Stimulated activated naive CD4-positive, alpha-beta T cell (primary cell): ENCODE measurements around the gene SAG.
A peak's percentile ranks its signal among the peaks of the same experiment; 100 is the strongest.
"Not testable (repeated sequence)": the region's sequence is repeated elsewhere in the genome, so short reads cannot be mapped to it uniquely, and the experiment has no call there.

Source experiments
- DNase-seq, 6 experiments: peaks; one replicate each; lab custom pipeline; 2025; lab: John Stamatoyannopoulos, UW

SAG gene

GRCh38 chr2:233331536-233331935 is 23.9 kb downstream of the SAG start:
- peak; percentile 36 to 87 (median 76) for DNase-seq

GRCh38 chr2:233332125-233332524 is 24.5 kb downstream of the SAG start:
- DNase-seq, result no peak

DNA sequence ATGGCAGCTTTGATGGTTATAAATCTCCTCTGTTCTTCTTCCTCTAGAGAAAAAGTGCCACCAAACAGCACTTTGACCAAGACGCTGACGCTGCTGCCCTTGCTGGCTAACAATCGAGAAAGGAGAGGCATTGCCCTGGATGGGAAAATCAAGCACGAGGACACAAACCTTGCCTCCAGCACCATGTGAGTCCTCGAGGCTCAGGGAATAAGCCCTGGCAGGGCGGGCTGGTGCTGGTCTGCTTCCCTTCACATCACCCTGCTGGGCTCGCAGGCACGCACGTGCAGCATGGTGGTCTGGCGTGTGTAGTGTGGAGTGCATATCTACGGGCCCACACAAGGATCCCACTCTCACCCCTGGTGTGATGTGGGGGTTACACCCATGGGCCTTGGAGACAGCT is 27.3 kb downstream of the SAG start:
- no peak for DNase-seq

- DNase-seq, result not testable (repeated sequence)
Observed at GRCh38 chr2:233336091-233336490, 28.5 kb downstream of the SAG start.

DNA sequence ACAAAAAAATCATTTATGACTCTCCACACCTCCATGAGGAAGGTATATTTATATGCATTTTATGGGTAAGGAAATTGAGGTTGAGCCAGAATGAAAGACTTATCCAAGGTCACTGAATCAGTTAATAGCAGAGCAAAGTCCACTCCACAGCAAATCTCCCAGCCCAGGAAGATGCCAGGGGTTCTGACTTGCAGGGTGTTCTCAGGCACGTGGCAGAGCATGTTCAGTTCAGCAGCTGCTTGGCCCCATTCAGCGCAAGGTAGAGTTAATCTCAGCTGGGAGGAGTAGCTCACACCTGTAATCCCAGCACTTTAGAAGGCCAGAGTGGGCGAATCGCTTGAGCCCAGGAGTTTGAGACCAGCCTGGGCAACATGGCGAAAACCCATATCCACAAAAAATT is 28.9 kb downstream of the SAG start:
- no peak for DNase-seq

DNA sequence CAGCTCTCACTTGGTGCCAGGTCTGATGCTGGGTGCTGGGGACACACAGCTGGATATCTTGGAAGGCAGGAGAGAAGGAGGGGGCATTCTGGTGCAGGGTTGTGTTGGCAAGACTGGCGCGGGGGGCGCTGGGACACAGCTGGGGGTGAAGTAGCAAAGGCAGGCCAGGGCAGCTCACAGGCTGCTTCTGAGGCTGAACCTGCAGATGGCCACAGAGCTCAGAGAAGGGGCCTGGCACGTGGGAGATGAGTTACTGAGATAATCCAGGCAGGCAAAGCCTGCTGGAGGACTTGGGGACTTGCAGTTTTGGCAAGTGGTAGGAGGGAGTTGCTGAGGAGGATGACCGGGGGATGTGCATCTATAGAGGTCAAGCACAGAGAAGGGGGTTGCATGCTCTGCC is 30.4 kb downstream of the SAG start:
- DNase-seq, result no peak

- DNase-seq, result no peak
Observed at GRCh38 chr2:233338812-233339368, 31.3 kb downstream of the SAG start.

DNA sequence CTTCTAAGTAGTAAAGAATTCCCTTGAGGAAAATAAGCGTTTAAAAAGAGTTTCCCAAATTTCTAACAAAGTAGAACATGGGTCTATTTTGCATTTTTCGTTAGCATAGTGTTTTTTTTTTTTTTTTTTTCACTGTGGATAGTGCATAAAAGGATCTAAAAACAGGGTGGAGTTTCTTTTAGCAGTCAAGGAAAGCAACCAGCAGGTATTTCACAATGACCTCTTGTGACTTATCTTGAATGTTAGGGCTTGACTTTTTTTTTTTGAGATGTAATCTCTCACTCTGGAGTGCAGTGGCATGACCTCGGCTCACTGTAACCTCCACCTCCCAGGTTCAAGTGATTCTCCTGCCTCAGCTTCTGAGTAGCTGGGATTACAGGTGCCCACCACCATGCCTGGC is 31.8 kb downstream of the SAG start:
- DNase-seq, result no peak

GRCh38 chr2:233341296-233341695 is 33.7 kb downstream of the SAG start:
- no peak for DNase-seq

DNA sequence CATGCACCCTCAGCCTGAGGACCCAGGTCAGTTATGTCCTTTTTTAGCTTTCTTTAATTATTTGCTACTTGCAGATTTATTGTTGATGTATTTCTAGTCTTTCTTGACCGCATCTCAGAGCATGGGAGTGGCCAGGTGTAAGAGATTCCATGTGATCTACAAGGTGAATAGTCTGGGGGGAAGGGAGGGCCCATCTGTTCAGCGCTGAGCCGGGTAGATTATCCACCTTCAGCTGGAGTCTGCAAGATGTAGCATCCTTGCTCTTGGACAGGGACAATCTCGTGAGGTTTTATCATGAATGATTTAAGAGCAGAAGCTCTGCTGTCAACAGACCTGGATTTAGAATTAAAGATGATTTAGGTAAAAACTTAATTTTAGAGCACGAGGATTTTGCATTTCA is 34.7 kb downstream of the SAG start:
- no peak for DNase-seq

- DNase-seq, result no peak
Observed at GRCh38 chr2:233343171-233343705, 35.6 kb downstream of the SAG start.

DNA sequence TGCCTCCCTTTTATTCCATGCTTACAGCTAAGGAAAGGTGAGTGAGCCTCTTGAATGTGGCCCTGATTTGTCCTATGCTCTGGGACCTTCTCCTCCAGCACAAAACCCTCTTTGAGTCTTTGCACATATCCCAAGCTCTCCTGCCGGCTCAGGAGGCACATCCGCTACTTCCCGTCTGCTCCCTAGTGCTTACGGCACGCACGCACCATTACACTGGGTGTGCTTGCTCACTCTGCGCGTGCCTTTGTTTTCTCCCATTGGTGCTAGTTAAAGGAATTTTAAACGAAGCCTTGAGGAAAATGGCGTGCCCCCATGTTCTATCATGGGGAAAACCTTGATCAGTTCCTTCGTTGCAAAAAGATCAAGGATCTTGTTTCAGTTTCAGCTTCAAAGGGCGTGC is 38.8 kb downstream of the SAG start:
- DNase-seq, result no peak

GRCh38 chr2:233346930-233347329 is 39.3 kb downstream of the SAG start:
- no peak for DNase-seq

GRCh38 chr2:233349005-233349998 is 41.7 kb downstream of the SAG start:
- no peak for DNase-seq

GRCh38 chr2:233350708-233351107 is 43.1 kb downstream of the SAG start:
- DNase-seq, result no peak

DNA sequence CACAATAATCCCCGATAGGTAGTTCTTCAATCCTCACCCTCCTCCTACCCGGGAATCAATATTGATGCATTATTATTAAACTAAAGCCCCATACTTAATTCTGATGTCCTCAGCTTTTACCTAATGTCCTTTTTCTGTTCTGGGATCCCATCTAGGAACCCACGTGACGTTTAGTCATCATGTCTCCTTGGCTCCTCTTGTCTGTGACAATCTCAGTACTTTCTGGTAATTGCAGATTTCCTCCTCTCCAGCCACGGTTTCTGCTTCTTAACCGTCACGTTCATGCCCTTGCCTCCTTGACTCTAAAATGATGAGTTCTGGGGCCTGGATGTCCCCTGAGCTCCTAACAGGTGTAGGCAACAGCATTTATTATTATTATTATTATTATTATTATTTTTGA is 43.8 kb downstream of the SAG start:
- DNase-seq, result no peak

DNA sequence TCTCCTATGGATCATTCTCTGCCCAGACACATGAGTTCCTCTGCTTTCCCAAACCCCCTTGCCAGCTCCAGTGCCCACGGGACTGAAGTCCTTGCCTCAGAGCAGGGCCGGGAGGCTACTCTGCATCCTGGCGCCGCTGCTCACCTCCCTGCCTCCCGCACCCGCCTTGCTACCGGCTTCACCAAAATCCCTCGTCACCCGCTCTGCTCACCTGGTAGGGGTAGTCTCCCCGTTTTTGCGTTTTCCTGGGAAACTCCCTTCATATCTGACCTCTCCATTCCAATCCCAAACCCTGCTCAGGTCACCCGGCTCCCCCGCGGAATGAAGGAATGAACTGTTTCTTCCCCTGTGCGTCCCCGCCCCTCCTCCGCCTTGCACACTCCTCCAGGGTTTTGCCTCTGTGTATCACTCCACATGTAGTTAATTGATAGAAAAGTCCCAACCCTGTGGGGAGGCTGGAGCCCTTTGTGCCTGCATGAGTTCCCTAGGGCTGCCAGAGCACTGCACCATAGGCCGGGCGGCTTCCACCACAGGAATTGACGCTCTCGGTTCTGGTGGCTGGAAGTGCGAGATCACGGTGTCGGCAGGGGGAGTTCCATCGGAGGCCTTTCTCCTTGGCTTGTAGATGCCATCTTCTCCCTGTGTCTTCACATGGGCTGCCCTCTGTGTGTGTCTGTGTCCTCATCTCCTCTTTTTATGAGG is 44.7 kb downstream of the SAG start:
- peak in 1 of 6 experiments; percentile 11 for DNase-seq

- DNase-seq, result no peak
Observed at GRCh38 chr2:233353101-233353768, 45.6 kb downstream of the SAG start.

GRCh38 chr2:233353769-233354499 is 46.3 kb downstream of the SAG start, which contains the start of gene DGKD:
TSS of gene DGKD (plus strand) at chr2:233354494. CDS start at chr2:233354519, 25 bp downstream.
- DNase-seq, result peak; percentile 30 to 83 (median 74)

- no peak for DNase-seq
Observed at GRCh38 chr2:233354500-233354924, 46.9 kb downstream of the SAG start.

DNA sequence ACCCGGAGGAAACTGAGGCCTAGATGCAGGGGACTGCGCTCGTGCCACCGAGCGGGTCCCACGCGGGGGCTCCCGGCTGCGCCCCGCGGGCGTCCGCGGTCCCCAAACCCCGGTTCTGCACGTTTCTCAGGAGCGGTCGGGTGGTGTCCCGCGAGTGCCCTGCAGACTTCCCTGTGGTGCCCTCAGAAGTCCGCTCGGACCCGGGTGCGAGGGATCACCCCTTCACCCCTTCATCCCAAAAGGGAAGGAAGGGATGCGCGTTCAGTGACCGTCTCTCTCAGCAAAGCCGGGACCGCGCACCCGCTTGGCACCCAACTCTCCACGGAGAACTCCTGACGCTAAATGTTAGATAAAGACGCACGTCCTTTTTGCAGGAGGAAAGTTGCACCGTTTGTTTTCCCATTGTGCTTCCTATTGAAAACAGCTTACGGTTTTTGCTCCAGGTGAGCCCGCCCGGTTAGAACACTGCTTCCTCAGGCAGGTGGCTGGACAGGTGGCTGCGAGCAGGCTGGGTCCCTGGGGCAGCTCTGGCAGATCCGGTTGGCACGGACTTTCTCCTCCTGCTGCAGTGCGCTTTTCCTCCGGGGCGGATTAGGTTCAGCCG is 47.5 kb downstream of the SAG start:
- peak in 2 of 6 experiments; percentile 17 to 31 for DNase-seq
